GM12878 (cell line): ENCODE results near the gene STARD8. TPM values are rescaled to one million over a fixed set of nuclear protein-coding genes. Genes with fewer than 3 reads are reported as not detected.

Experiments used
- ATAC-seq: fragments of 200-7000 bp; cut with Tn5 transposase; 3 replicates; pipeline ENCODE4 v1.9.1; 2020; ENCODE audit warnings: mild to moderate bottlenecking, moderate library complexity
- BruUV-seq: library from RNA; stranded (reverse); fragments of 400-500 nt; replicated peaks from 2 replicates; lab custom pipeline; 2021; lab: Mats Ljungman, UMichigan
- CTCF ChIA-PET: fragments of 300-600 bp; sonication (Branson Sonifier 250); formaldehyde crosslinking; extraction: SDS; loops from one replicate; lab custom pipeline; 2021; ENCODE audit warnings: inconsistent platforms; lab: Yijun Ruan, JAX
- POLR2A ChIA-PET: fragments of 350-600 bp; formaldehyde crosslinking; extraction: SDS; loops from one replicate; lab custom pipeline; 2021; ENCODE audit warnings: inconsistent platforms; lab: Charles Lee
- RAD21 ChIA-PET: fragments of 300-600 bp; sonication (Branson Sonifier 250); formaldehyde crosslinking; loops from one replicate; lab custom pipeline; 2023; ENCODE audit warnings: antibody characterized with exemption; ENCODE audit not compliant: unreplicated experiment; lab: Charles Lee
- SMC1A ChIA-PET: fragments of 300-600 bp; sonication (Branson Sonifier 250); formaldehyde crosslinking; loops from one replicate; lab custom pipeline; 2023; ENCODE audit not compliant: unreplicated experiment, uncharacterized antibody; lab: Charles Lee
- DNase-seq: peaks from one replicate; pipeline ENCODE4 v3.0.0-alpha.2; 2011; ENCODE audit warnings: low read depth, low spot score
- FAIRE-seq: peaks from 3 replicates; lab custom pipeline; 2011; peaks lifted over from hg19 to GRCh38; lab: Jason Lieb, UNC
- H2AFZ ChIP-seq: 2 replicates; pipeline ENCODE4 v1.6.0; 2011; ENCODE audit warnings: low read depth, low read length, control low read depth; ENCODE audit not compliant: control insufficient read depth
- H3K27ac ChIP-seq: 2 replicates; pipeline ENCODE4 v1.5.1; 2011; ENCODE audit warnings: control low read depth; ENCODE audit not compliant: control insufficient read depth, insufficient read depth
- H3K27me3 ChIP-seq, 2 experiments: replicated peaks in 1 of 2; 2 replicates each; pipeline versions ENCODE4 v1.6.0 to v1.6.1; 2011; ENCODE audit warnings: low read length in 1 of 2; ENCODE audit not compliant: control insufficient read depth in 2 of 2, insufficient read depth in 2 of 2
- H3K36me3 ChIP-seq, 2 experiments: 2 replicates each; pipeline ENCODE4 v1.5.1; 2011; ENCODE audit warnings: low read length in 1 of 2; ENCODE audit not compliant: control insufficient read depth in 2 of 2, insufficient read depth in 2 of 2
- H3K4me1 ChIP-seq: 2 replicates; pipeline ENCODE4 v1.6.1; 2011; ENCODE audit warnings: mild to moderate bottlenecking, low read length, moderate library complexity, mixed read lengths; ENCODE audit not compliant: control insufficient read depth, insufficient read depth
- H3K4me2 ChIP-seq: 2 replicates; pipeline ENCODE4 v1.6.0; 2011; ENCODE audit warnings: control low read depth; ENCODE audit not compliant: control insufficient read depth, insufficient read depth
- H3K4me3 ChIP-seq: fragments of 200-600 bp; sonication (generic); 2 replicates; pipeline ENCODE4 v1.5.1; 2016
- H3K79me2 ChIP-seq: 2 replicates; pipeline ENCODE4 v1.6.0; 2011; ENCODE audit warnings: low read length; ENCODE audit not compliant: control insufficient read depth, insufficient read depth
- H3K9ac ChIP-seq: 2 replicates; pipeline ENCODE4 v1.8.0; 2011; ENCODE audit warnings: low read length, control low read depth, mixed read lengths; ENCODE audit not compliant: control insufficient read depth, insufficient read depth
- H3K9me3 ChIP-seq: replicated peaks from 3 replicates; pipeline ENCODE4 v1.5.1; 2011; ENCODE audit warnings: mild to moderate bottlenecking, low read length; ENCODE audit not compliant: control insufficient read depth, insufficient read depth
- H4K20me1 ChIP-seq: 2 replicates; pipeline ENCODE4 v1.6.0; 2011; ENCODE audit not compliant: control insufficient read depth, insufficient read depth
- ATF7 ChIP-seq: fragments of 450-650 bp; IDR thresholded peaks from 2 replicates; pipeline ENCODE4 v1.6.1; 2016; ENCODE audit warnings: low read depth, mild to moderate bottlenecking
- IRF4 ChIP-seq: IDR thresholded peaks from 2 replicates; pipeline ENCODE4 v1.6.1; 2011; ENCODE audit warnings: low read depth, low read length
- NR2C1 ChIP-seq: fragments of 450-650 bp; IDR thresholded peaks from 2 replicates; pipeline ENCODE4 v1.6.1; 2017; ENCODE audit warnings: antibody characterized with exemption, mild to moderate bottlenecking, moderate library complexity
- ZNF24 ChIP-seq: fragments of 450-650 bp; IDR thresholded peaks from 2 replicates; pipeline ENCODE4 v1.6.1; 2017; ENCODE audit warnings: antibody characterized with exemption, mild to moderate bottlenecking
- WGBS: methylation state at CpG from one replicate; pipeline ENCODE4 v1.1.6; 2016; ENCODE audit warnings: low lambda C conversion rate; ENCODE audit not compliant: insufficient replicate concordance, insufficient coverage; ENCODE audit errors: missing lambda C conversion rate; 5-methylcytosine and 5-hydroxymethylcytosine counted together
- in situ Hi-C: fragments of 300-500 bp; cut with MboI; formaldehyde crosslinking; loops from 9 replicates; pipeline ENCODE4 v1.14.3; 2018; ENCODE audit warnings: mixed read lengths
- intact Hi-C: fragments of 100-400 bp; cut with micrococcal nuclease; formaldehyde crosslinking; loops from one replicate; pipeline ENCODE4 v1.14.2; 2022; ENCODE audit not compliant: unreplicated experiment
- polyA plus RNA-seq, 11 experiments: library from polyadenylated mRNA; depleted of rRNA in 4 of 11; unstranded in 6 of 11; stranded (reverse) in 5 of 11; fragments of >200 nt; fragmentation: Nextera tagmentation in 4 of 11; fragmentation: Illumina TruSeq in 1 of 11; extraction: Ambion mirVana in 4 of 11; extraction: Trizol in 1 of 11; gene quantifications; 1 replicate in 1 of 11; 2 replicates in 10 of 11; pipeline versions ENCODE4 v1.2.1 to v1.2.3, GENCODE V29; 2011 to 2016; ENCODE audit warnings: inconsistent platforms in 2 of 11, missing spikeins in 2 of 11, low read depth in 1 of 11
- total RNA-seq, 4 experiments: library from RNA; depleted of rRNA in 3 of 4; stranded (reverse); fragments of >200 nt in 3 of 4; fragmentation: Illumina TruSeq in 1 of 4; extraction: Trizol in 1 of 4; gene quantifications; 2 replicates each; pipeline versions ENCODE4 v1.2.1 to v1.2.3, GENCODE V29; 2013 to 2021
- TF ChIP-seq, protein P1 (sequence below): fragments of 450-650 bp; formaldehyde crosslinking; IDR thresholded peaks from 2 replicates; pipeline ENCODE4 v1.4.0; 2020; ENCODE audit warnings: mild to moderate bottlenecking, moderate library complexity
- TF ChIP-seq, protein P2 (sequence below): fragments of 450-650 bp; IDR thresholded peaks from 2 replicates; pipeline ENCODE4 v1.6.1; 2017; ENCODE audit warnings: antibody characterized with exemption, mild to moderate bottlenecking, moderate library complexity
- TF ChIP-seq, protein P3 (sequence below): IDR thresholded peaks from 2 replicates; pipeline ENCODE4 v1.6.1; 2011; ENCODE audit warnings: mild to moderate bottlenecking, low read depth, low read length, moderate library complexity; ENCODE audit not compliant: insufficient replicate concordance

STARD8 gene
- total and polyA plus RNA-seq, 10 of the 15 experiments (the other 5 are each of a cell fraction or from before 2014, with no cell fraction given) = 0.03 to 0.14 (median 0.07) TPM; not detected in 6

DNA sequence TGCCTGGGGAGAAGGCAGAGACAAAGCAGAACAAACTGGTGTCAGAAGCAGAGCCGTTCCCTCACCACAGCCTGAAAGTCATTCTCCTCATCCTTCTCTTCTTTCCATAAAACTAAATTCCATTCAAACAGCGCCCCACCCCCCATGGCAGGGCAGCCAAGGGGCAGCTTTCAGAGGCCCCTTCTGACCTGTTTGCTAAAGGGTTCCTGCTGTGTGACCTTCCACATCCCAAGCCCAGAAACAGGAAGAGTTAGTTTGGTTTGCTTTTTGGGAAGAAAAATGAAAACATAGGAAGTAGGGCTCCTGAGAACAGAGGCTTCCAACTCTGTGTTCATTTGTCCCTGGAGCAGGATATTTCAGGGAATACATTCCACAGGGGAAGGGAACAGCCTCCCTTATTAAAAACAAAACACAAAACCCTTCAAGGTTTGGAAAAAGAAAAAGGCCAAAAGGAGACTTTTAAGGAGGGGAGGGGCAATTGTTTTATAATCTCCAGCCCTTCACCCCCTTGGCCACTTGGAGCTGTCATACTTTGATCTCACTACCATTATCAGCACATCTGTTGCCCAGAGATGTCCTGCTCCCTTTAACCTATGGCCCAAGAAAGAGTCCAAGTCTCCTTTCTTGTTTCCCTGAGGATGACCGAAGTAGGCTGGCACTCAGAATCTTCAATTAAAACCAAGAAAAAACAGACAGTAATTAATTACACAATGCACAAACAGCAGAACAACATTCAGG, 25.3 kb downstream of the STARD8 start:
- no peak overlapping the region for H3K4me2 ChIP-seq
- no peaks in the 10 kb centered on the region for H3K9me3 ChIP-seq
- WGBS = 16% methylated on average over 3 of the region's 3 CpGs
- no peak overlapping the region for H3K4me3 ChIP-seq
- ATAC-seq (no peak), FAIRE-seq (no peak), DNase-seq (no peak)
- H3K79me2 ChIP-seq = no peaks in the 10 kb centered on the region
- ChIA-PET POLR2A (no interaction called here), RAD21 (no interaction called here), CTCF (interaction anchor here (1.1 kb wide), 1 partner anchor 10 kb away, joined by 3 read pairs; no protein-coding TSS in a partner anchor), SMC1A (no interaction called here)
- H3K9ac ChIP-seq = no peak overlapping the region
- no peak overlapping the region for H3K27ac ChIP-seq
- no peak overlapping the region for H2AFZ ChIP-seq
- H3K36me3 ChIP-seq = no peaks in the 10 kb centered on the region
- TF ChIP-seq ATF7 (no peak), NR2C1 (no peak), ZNF24 (no peak), IRF4 (no peak)
- TF ChIP-seq, protein P1, sequence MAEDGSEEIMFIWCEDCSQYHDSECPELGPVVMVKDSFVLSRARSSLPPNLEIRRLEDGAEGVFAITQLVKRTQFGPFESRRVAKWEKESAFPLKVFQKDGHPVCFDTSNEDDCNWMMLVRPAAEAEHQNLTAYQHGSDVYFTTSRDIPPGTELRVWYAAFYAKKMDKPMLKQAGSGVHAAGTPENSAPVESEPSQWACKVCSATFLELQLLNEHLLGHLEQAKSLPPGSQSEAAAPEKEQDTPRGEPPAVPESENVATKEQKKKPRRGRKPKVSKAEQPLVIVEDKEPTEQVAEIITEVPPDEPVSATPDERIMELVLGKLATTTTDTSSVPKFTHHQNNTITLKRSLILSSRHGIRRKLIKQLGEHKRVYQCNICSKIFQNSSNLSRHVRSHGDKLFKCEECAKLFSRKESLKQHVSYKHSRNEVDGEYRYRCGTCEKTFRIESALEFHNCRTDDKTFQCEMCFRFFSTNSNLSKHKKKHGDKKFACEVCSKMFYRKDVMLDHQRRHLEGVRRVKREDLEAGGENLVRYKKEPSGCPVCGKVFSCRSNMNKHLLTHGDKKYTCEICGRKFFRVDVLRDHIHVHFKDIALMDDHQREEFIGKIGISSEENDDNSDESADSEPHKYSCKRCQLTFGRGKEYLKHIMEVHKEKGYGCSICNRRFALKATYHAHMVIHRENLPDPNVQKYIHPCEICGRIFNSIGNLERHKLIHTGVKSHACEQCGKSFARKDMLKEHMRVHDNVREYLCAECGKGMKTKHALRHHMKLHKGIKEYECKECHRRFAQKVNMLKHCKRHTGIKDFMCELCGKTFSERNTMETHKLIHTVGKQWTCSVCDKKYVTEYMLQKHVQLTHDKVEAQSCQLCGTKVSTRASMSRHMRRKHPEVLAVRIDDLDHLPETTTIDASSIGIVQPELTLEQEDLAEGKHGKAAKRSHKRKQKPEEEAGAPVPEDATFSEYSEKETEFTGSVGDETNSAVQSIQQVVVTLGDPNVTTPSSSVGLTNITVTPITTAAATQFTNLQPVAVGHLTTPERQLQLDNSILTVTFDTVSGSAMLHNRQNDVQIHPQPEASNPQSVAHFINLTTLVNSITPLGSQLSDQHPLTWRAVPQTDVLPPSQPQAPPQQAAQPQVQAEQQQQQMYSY (CRISPR knock-in tag) = no peak
- TF ChIP-seq, protein P2, sequence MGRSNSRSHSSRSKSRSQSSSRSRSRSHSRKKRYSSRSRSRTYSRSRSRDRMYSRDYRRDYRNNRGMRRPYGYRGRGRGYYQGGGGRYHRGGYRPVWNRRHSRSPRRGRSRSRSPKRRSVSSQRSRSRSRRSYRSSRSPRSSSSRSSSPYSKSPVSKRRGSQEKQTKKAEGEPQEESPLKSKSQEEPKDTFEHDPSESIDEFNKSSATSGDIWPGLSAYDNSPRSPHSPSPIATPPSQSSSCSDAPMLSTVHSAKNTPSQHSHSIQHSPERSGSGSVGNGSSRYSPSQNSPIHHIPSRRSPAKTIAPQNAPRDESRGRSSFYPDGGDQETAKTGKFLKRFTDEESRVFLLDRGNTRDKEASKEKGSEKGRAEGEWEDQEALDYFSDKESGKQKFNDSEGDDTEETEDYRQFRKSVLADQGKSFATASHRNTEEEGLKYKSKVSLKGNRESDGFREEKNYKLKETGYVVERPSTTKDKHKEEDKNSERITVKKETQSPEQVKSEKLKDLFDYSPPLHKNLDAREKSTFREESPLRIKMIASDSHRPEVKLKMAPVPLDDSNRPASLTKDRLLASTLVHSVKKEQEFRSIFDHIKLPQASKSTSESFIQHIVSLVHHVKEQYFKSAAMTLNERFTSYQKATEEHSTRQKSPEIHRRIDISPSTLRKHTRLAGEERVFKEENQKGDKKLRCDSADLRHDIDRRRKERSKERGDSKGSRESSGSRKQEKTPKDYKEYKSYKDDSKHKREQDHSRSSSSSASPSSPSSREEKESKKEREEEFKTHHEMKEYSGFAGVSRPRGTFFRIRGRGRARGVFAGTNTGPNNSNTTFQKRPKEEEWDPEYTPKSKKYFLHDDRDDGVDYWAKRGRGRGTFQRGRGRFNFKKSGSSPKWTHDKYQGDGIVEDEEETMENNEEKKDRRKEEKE = no peak
- TF ChIP-seq, protein P3, sequence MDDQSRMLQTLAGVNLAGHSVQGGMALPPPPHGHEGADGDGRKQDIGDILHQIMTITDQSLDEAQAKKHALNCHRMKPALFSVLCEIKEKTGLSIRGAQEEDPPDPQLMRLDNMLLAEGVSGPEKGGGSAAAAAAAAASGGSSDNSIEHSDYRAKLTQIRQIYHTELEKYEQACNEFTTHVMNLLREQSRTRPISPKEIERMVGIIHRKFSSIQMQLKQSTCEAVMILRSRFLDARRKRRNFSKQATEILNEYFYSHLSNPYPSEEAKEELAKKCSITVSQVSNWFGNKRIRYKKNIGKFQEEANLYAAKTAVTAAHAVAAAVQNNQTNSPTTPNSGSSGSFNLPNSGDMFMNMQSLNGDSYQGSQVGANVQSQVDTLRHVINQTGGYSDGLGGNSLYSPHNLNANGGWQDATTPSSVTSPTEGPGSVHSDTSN = no peak
- no peaks in the 10 kb centered on the region for H4K20me1 ChIP-seq
- in situ Hi-C loops (no loop called here), intact Hi-C loops (no loop called here)
- no peaks in the 10 kb centered on the region for H3K27me3 ChIP-seq
- H3K4me1 ChIP-seq = no peaks in the 10 kb centered on the region
- no TSS peak for BruUV-seq
